ENCODE measurements around the gene C2CD4C.
"Not testable (repeated sequence)": the region's sequence is repeated elsewhere in the genome, so short reads cannot be mapped to it uniquely, and the experiment has no call there.

C2CD4C gene

DNA sequence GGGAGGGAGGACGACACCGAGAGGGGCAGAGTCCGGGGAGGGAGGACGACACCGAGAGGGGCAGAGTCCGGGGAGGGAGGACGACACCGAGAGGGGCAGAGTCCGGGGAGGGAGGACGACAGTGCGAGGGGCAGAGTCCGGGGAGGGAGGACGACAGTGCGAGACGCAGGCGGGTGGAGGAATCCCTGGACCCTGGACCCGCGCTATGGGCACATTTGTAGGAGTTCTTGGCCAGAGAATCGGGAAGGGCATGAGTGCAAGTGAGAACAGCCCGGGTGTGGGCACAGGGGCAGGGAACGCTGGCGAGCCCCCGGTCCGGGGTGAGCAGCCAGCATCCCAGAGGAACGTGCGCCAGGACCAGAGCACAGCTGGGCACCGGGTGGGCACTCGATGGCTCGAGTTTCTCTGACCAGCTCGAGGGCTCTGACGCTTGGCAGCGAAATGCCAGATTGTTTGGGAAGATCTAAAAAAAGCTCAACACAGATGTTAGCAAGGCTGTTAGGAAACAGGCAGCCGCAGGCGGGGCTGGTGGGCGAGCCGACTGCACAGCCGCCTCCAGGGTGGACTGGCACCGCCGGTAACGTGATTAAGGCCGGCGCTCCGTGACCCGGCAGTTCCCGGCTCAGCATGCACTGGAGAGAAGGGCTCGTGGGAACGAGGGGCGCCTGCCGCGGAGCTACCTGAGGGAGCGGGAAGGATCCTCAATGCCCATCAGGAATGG lies 17.9 kb upstream of the C2CD4C start:
- DNase-seq = no peak
- Histone ChIP-seq H3K27ac (no peak overlapping the region), H3K9me3 (ENCODE audit: severe bottlenecking) (no peaks in the 10 kb centered on the region), H3K36me3 (peaks cover 5% of the 10 kb centered on the region), H3K27me3 (ENCODE audit: insufficient read depth, low read depth, severe bottlenecking) (no peaks in the 10 kb centered on the region), H3K4me3 (ENCODE audit: low read depth, low read length) (no peak overlapping the region)
- TF ChIP-seq, protein P1, sequence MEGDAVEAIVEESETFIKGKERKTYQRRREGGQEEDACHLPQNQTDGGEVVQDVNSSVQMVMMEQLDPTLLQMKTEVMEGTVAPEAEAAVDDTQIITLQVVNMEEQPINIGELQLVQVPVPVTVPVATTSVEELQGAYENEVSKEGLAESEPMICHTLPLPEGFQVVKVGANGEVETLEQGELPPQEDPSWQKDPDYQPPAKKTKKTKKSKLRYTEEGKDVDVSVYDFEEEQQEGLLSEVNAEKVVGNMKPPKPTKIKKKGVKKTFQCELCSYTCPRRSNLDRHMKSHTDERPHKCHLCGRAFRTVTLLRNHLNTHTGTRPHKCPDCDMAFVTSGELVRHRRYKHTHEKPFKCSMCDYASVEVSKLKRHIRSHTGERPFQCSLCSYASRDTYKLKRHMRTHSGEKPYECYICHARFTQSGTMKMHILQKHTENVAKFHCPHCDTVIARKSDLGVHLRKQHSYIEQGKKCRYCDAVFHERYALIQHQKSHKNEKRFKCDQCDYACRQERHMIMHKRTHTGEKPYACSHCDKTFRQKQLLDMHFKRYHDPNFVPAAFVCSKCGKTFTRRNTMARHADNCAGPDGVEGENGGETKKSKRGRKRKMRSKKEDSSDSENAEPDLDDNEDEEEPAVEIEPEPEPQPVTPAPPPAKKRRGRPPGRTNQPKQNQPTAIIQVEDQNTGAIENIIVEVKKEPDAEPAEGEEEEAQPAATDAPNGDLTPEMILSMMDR (IDR thresholded peaks at IDR 0.05; ENCODE audit: low read depth, low read length) = no peak

DNA sequence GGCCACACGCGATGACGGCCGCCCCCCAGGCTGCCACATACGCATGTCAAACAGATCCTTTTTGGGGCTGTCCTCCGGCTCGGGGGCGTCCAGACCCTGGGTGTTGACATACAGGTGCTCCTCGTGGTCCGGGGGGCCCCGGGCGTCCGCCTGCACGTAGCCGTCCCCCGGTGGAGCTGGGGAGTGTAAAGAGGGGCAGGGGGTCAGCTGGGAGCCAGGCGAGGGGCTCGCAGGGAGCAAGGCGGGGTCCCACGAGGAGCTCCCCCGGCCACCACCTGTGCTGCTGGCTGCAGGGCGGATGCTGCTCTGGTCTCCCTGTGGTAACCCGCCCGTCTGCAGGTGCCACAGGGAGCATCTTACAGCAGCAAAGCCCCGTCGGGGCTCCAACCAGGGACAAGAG lies 16.1 kb upstream of the C2CD4C start:
- TF ChIP-seq, protein P1 (IDR thresholded peaks at IDR 0.05; ENCODE audit: low read depth, low read length) = no peak
- Histone ChIP-seq H3K4me3 (ENCODE audit: low read depth, low read length) (no peak overlapping the region), H3K36me3 (peaks cover 3% of the 10 kb centered on the region; the same call in 1 of the 2 replicates), H3K9me3 (ENCODE audit: severe bottlenecking) (no peaks in the 10 kb centered on the region), H3K27ac (no peak overlapping the region), H3K27me3 (ENCODE audit: insufficient read depth, low read depth, severe bottlenecking) (no peaks in the 10 kb centered on the region)
- DNase-seq = no peak

DNA sequence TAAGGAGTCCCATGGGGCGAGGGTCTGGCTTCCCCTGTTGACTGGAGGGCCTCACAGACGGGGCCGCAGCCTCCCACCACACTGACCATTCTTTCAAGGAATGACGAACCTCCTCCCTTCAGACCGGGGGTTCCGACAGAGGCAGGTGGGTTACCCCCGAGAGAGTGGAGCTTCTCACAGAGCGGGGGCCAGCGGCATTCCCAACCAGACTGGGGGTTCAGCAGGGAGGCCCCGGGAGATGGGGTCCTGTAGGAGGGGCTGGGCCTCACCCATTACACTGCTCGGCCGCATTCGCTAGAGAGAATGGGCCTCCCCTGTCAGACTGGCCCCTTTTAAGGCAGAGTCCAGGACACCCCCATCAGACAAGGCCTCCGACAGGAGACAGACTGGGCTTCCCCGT lies 15.6 kb upstream of the C2CD4C start:
- Histone ChIP-seq H3K4me3 (ENCODE audit: low read depth, low read length) (no peak overlapping the region), H3K27me3 (ENCODE audit: insufficient read depth, low read depth, severe bottlenecking) (no peaks in the 10 kb centered on the region), H3K9me3 (ENCODE audit: severe bottlenecking) (no peaks in the 10 kb centered on the region), H3K27ac (no peak overlapping the region), H3K36me3 (peaks cover 3% of the 10 kb centered on the region; the same call in 1 of the 2 replicates)
- no peak for DNase-seq
- TF ChIP-seq, protein P1 (IDR thresholded peaks at IDR 0.05; ENCODE audit: low read depth, low read length) = no peak

DNA sequence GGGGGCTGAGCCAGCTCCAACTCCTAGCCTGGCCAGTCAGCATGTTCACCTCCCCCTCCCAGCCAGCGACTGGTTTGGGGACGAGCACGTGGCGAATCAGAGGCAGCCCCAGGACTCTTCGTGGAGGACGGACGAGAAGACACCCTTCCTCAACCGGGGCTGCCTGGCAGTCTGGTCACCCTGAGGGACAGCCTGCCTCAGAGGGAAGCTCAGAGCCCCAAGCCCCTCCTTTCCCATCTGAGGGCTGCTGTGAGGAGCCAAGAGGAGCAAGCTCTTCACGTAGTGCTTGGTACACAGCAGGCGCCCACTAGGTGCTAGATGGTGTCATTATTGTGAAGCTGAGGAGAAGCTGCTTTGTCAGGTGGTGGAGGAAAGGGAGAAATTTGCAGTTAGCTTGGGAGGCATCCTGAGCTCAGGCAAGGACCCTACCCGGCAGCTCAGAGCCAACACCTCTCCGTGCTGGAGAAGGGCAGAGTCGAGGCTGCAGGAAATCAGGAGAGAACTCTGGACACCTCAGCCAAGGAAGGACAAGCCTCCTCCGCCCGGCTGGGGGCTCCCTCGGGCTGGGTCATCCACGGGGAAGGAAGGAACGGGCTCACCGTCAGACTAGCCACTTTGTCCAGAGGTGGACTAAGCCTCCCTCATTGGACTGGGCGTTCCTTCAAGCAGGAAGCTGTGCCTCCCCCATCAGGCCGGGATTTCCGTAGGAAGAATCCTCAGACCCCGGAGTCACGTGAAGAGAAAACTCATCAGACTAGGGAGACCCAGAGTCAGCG lies 14.9 kb upstream of the C2CD4C start:
- no peaks in the 10 kb centered on the region for H3K27me3 ChIP-seq (ENCODE audit: insufficient read depth, low read depth, severe bottlenecking)
- no peak overlapping the region for H3K27ac ChIP-seq
- H3K4me3 ChIP-seq (ENCODE audit: low read depth, low read length) = no peak overlapping the region
- TF ChIP-seq, protein P1 (IDR thresholded peaks at IDR 0.05; ENCODE audit: low read depth, low read length) = no peak
- no peaks in the 10 kb centered on the region for H3K9me3 ChIP-seq (ENCODE audit: severe bottlenecking)
- no peak for DNase-seq
- peaks cover 3% of the 10 kb centered on the region; the same call in 1 of the 2 replicates for H3K36me3 ChIP-seq

DNA sequence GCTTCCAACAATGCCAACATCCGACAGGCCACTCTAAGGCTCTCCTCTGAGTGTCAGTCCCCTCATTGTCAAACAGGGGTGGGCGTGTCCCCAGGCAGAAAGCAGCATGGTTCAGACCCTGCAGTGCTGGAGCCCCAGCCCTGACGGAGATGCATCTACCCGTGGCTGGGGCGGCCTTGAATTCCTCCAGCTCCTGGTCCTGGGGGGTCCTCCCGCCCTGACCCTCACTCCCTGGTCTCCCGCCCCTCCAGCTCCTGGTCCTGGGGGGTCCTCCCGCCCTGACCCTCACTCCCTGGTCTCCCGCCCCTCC lies 13.9 kb upstream of the C2CD4C start:
- DNase-seq; H3K27ac ChIP-seq; H3K4me3 ChIP-seq (ENCODE audit: low read depth, low read length); H3K9me3 ChIP-seq (ENCODE audit: severe bottlenecking); H3K36me3 ChIP-seq; H3K27me3 ChIP-seq (ENCODE audit: insufficient read depth, low read depth, severe bottlenecking): not testable (repeated sequence)

DNA sequence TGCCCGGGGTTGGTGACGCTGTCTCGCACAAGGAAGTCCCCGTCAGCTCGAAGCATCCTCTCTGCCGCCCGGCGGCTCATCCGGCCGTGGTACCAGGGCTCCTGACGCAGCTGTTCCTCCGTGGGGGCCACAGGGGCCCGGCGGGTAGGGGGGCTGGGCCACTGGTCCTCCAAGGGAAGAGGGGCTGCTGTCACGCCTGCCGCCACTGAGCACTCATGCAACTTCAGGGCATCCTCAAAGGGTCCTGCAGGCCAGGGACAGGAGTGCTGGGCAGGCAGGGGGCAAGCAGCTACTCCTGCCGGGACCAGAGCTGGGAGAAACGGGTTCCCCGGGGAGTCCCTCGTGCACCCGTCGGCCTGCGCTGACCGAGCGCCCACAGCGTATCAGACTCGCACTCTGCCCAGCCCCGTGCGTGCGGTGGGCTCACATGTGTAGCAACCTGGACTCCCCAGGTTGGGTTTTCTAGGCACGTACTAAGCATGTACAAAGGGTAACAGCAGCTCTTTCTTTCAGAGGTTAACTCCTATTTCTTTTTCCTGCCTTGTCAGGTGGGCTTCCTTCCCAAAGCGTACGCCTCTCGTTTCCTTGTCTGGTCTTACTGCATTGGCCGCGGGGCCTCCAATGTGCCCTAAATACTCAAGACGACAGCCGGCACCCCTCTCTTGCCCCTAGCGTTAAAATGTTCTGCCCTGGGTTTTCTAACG lies 13.4 kb upstream of the C2CD4C start:
- H3K27ac ChIP-seq = no peak overlapping the region
- no peak overlapping the region for H3K4me3 ChIP-seq (ENCODE audit: low read depth, low read length)
- H3K9me3 ChIP-seq (ENCODE audit: severe bottlenecking) = no peaks in the 10 kb centered on the region
- TF ChIP-seq, protein P1 (IDR thresholded peaks at IDR 0.05; ENCODE audit: low read depth, low read length) = no peak
- H3K27me3 ChIP-seq (ENCODE audit: insufficient read depth, low read depth, severe bottlenecking) = no peaks in the 10 kb centered on the region
- no peak for DNase-seq
- H3K36me3 ChIP-seq = peaks cover 8% of the 10 kb centered on the region
